Kidney glomerular epithelial cell (primary cell): Measurements from ENCODE around the gene DGKG.
A peak's percentile ranks its signal among the peaks of the same experiment; 100 is the strongest.

Experiments
- DNase-seq: peaks from one replicate; lab custom pipeline; 2025; lab: John Stamatoyannopoulos, UW

DGKG gene

DNA sequence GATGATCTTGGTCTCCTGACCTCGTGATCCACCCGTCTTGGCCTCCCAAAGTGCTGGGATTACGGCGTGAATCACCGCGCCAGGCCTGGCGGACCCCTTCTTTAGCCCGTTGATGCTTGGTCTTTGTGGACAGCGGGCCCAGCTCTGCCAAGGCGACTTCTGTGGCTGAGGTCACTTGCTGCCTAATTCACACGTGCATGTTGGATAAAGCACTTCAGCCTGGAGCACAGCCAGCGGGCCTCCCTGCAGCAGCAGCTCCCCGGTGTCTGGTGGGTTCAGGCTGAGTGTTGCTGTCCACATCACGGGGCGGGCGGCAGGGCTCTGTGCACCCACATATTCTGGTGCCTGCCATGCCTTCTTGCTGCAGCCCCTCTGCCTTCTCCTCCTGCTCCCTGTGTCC lies 88.4 kb downstream of the DGKG start:
- no peak for DNase-seq

- DNase-seq, result no peak
Measured at GRCh38 chr3:186270701-186271100, 91.3 kb downstream of the DGKG start.

GRCh38 chr3:186268616-186269448 lies 93.2 kb downstream of the DGKG start:
- DNase-seq, result no peak

- DNase-seq, result no peak
Measured at GRCh38 chr3:186267758-186268157, 94.3 kb downstream of the DGKG start.

- no peak for DNase-seq
Measured at GRCh38 chr3:186264608-186265400, 97.2 kb downstream of the DGKG start.

DNA sequence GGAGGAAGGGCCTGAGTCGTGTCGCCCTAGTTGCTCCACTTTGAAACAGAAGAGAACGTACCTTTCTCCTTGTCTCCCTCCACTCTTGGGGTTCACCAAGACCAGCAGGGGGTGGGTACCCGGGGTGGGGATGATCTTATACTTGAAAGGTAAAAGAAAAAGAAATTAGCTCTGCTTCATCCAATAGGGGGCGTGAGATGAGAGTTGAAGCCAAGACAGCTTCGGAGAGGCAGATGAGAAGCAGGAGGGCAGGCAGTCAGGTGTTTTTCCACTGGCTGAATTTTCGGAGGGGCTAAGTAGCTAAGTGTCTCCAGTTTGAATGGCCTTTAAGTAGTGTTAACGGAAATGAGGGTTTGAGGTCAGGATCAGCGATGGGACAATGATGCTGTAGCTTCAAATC lies 100.4 kb downstream of the DGKG start:
- DNase-seq, result no peak

DNA sequence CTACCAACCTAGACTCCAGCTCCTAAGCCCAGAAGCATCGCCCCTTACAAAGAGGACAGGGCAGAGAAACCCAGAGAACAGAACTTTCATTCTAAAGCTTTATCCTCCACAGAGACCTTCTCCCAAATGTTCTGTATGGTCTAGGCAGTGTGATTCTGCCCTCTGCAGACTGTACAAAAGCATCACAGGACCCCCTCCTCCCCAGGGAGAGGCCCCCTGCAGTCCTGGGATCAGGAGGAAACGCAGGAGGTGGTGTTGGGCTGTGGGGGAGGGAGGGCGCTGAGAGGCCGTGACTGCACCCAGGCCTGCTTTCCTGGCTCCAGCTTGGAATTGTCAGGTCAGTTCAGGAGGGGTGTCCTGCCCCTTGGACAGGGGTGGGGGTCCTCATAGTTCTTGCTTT lies 101.3 kb downstream of the DGKG start:
- DNase-seq, result no peak

GRCh38 chr3:186259612-186260383 lies 102.2 kb downstream of the DGKG start:
- DNase-seq, result peak; percentile 78

GRCh38 chr3:186258968-186259367 lies 103.1 kb downstream of the DGKG start:
- no peak for DNase-seq

DNA sequence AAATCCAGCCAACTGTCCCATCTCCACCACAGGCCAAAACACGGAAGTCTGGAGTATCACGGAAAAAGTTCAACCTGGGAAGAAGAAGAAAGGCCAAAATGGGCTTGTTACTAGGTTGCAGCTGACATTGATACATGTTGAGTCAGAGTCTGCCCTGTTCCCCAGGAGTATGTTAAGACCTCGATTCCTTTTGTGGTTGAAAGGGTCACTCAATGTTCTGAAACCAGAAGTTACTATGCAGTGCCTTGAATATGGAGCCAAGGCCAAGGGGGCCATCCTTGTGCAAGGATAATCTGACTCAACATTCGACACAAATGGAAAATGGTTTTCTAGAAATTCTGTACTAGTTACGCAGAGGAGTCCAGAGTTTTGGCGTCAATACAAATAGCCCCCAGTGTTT lies 104.2 kb downstream of the DGKG start:
- DNase-seq, result no peak

DNA sequence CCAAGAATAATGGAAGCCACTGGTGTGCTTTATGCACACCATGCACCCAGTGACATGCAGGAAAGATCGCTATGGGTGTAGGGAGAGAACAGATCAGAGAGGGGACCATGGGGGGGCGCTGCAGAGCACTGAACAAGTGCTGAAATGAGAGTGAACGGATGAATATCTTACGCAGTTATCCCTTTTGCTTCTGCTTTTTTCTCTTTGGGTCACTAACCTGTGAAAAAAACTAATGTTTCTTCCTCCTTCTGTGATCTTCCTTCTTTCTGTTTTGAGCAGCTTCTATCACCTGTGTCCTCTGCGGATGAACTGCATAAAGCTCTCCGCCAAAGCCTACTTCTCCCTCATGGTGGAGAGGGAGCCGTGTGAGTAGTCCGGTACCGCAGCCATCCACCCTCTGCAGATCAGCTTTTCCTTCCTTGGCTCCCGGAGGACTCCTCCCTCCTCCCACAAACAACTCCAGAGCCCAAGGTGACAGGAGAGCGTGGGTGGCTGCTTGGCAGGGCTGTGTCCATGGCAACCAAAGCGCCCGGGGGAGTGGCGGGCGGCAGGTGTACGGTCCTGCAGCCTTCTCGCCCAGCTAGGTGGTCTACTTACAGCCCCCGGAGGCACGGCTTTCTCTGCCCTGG lies 106.2 kb downstream of the DGKG start:
- DNase-seq, result peak; percentile 29

DNA sequence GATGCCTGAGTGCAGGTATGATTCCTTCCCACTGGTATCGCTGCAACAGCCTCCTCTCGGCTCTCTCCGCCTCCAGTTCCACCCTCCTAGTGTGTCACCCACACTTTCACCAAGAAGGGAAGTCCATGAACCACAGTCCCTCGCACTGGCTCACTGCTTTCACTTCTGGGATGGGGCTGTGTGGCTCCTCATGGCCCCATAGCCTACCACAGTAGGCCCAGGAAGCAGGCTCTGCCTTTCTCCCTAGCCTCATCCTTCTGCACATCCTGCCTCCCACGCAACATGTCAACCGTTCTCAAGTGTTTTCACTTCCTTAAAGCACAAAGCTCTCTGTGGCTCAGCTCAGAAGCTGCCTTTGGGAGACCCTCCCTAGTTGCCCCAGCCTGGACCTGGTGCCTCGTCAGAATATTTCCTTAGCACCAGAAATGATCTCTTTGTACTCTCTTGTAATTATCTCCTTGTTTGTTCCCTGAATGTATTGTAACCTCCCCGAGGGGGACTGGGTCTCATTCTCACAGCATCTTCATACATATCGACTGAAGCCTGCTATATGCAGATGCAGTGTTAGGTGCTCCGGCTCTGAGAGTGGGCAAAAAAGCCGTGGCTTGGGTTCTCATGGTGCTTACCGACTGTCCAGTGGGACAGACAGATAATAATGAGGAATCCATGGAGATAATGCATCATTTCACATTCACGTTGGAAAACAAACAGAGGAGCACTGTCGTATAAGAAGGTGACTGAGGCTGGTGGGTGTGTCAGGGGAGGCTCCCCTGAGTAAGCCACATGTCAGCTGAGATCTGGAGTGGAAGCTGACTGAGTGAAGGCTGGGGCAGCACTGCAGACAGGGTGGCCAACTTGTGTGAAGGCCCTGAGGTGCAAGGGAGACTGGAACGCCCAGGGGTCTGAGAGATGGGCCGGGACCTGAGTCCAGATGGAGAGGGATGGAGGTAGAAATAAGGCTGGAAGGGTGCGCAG lies 107.1 kb downstream of the DGKG start:
- no peak for DNase-seq

DNA sequence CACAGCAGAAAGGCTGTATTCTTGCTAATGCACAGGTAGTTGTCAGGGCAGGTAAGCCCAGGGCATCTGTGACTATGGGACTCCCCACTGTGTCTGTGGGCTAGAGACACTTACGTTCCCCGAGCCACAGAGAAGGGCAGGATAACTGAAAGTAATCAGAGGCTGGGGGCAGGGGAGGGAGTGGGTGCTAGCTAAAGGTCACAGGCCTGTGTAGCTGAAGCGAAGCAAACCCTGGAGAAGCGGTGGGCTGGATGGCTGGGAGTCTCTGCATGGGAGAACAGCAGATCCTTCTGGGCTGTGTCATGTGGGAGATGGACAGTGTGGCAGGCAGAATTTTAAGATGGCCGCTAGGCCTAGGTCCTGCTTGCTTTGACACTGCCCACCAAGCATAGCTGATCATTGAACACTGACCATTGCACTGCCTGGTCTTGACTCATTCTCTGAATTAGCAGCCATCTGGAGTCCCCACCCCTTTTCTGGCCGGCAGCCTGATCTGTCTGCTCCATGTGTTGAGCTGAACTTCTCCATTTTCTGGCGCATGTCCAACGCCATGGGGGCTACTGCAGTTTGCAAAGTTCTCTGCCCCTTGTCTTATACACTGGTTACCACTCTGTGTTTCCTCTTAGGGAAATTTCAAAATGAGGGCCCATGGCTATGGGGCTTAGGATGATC lies 110.0 kb downstream of the DGKG start:
- DNase-seq, result no peak

- DNase-seq, result no peak
Measured at GRCh38 chr3:186248850-186249249, 113.2 kb downstream of the DGKG start.

DNA sequence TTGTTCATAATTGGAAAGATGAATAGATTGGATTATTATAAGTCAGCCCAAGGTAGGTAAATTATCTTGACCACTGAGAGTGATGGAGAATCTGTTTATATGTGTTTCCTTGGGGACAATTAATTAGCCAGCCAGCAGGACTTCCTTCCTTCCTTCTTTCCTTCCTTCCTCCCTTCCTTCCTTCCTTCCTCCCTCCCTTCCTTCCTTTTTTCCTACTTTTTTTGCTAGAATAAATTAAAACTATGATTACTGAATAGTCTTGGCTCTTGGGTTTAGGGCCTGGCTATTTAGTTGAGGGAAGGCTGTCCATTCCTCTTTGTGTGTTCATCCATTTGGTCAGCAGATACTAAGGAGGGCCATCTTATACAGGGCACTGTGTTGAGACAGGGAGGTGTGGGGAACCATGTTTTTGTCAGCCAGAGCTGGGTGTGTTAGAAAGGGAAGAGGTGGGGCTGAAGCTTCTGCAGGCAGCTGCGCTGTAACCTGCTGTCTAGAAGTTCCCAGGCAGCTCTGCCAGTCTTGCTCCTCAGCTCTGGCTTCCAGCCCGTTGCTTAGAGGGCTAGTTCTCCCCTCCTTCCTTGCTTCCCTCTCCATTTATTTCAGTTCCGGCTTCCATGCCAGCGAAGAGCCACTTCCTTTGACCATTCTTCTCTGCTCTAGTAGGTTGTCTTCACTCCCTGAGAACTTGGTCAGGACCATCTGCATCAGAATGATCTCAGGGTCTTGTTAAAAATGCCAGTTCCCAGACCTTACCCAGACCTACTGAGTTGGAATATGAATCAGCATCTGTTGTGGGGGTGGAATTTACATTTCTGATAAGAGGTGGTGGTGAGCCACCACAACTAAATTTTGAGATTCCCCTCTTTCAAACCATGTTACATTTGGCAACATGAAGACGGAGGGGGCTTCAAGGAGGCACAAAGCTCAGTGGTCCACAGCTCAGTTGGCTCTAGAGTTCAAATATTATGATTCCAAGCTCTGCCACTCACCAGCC lies 113.9 kb downstream of the DGKG start:
- DNase-seq, result no peak

- no peak for DNase-seq
Measured at GRCh38 chr3:186246941-186247340, 115.1 kb downstream of the DGKG start.

DNA sequence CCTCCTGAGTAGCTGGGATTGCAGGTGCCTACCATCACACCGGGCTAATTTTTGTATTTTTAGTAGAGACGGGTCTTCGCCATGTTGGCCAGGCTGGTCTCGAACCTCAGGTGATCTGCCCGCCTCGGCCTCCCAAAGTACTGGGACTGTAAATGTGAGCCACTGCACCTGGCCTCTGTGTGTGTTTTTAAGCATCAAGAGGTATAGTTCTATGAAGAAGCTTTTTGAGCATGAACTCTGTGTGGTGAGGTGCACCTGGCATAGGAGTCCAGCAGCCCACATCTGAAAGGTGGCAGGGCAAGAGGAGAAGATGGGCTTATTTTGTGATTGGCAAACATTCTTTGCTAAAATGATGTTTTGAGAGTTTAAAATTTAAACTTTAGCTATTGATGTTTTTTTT lies 118.0 kb downstream of the DGKG start:
- no peak for DNase-seq

DNA sequence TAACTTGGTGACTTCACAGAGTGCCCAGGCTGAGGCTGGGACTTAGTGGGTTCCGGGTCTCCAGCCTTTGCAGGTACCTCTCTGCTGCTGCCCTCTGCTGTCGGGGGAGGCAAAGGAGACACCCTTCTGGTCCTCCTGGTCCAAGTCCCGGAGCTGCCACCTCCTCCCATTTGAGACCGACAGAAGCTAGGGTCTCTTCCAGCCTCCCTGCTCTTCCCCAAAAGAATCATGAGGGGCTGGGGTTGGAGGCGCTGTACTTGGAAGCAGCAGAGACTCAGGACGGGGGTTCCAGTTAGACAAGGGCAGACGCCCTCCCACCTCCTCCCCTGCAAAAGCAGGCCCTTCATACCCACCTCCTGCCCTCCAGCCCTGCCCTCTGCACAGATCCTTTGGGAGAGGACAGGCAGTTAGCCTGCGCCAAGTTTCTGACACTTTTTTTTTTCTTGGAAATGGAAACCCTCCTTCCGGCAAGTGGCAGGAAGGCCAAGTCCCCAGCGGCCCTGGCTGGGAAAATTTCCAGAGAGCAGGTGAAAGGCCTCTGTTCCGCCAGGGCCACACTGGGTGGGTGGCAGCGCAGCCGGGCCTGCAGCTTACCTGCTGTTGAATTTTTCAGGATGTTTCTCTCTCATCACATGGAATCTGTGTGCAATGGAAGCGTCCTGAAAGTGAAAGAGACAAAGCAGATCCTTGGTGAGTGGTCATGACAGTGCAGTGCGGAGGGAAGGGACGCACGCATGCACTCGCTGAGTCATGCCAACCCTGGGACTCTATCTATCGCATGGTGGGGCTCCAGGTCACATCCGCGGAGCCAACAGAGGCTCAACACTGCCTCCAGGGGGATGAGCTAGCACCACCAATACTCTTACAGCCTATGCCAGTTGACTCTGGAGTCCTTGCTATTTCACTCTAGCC lies 119.9 kb downstream of the DGKG start:
- peak; percentile 60 for DNase-seq
